Astrocyte of the cerebellum (primary cell): Measurements from ENCODE around the gene MT1F.
"Not testable (repeated sequence)": the region's sequence is repeated elsewhere in the genome, so short reads cannot be mapped to it uniquely, and the experiment has no call there.

Experiments used
- DNase-seq: peaks from one replicate; pipeline ENCODE4 v3.0.0-alpha.2; 2011; ENCODE audit warnings: low read depth
- H3K4me3 ChIP-seq: 2 replicates; pipeline ENCODE4 v1.5.1; 2011; ENCODE audit warnings: mild to moderate bottlenecking, low read depth, low read length, moderate library complexity
- CTCF ChIP-seq: IDR thresholded peaks from 2 replicates; pipeline ENCODE4 v1.5.1; 2012; ENCODE audit warnings: low read length, low read depth, moderate library complexity, mild to moderate bottlenecking; ENCODE audit errors: missing control alignments
- in situ Hi-C: cut with HindIII; loops from 2 replicates; pipeline ENCODE4 v1.10.0; 2017; ENCODE audit warnings: low sequenced_read_pairs

MT1F gene

GRCh38 chr16:56652600-56652999, 5.2 kb upstream of the MT1F start:
- in situ Hi-C loops: no loop called here
- TF ChIP-seq CTCF: no peak
- DNase-seq: no peak
- H3K4me3 ChIP-seq: no peak overlapping the region

GRCh38 chr16:56653218-56653617, 4.5 kb upstream of the MT1F start:
- no peak for DNase-seq
- H3K4me3 ChIP-seq: no peak overlapping the region
- no peak for TF ChIP-seq CTCF
- in situ Hi-C loops: no loop called here

- in situ Hi-C loops: no loop called here
- H3K4me3 ChIP-seq: peak overlapping the region; percentile 48
- DNase-seq: no peak
- TF ChIP-seq CTCF: no peak
These were observed 642 bp downstream of the MT1F start for GRCh38 chr16:56658327-56658875.

GRCh38 chr16:56662357-56663354, 4.9 kb downstream of the MT1F start:
- no peak for DNase-seq
- in situ Hi-C loops: no loop called here
- no peak for TF ChIP-seq CTCF
- peak overlapping the region; percentile 12 for H3K4me3 ChIP-seq

GRCh38 chr16:56664506-56664905, 6.7 kb downstream of the MT1F start:
- no peak for TF ChIP-seq CTCF
- H3K4me3 ChIP-seq: no peak overlapping the region
- DNase-seq: no peak
- in situ Hi-C loops: no loop called here

- DNase-seq, in situ Hi-C loops, H3K4me3 ChIP-seq: not testable (repeated sequence)
These were observed 7.8 kb downstream of the MT1F start for GRCh38 chr16:56665286-56666261.
